ENCODE data around the gene ZNF638.
A peak's percentile ranks its signal among the peaks of the same experiment; 100 is the strongest.
"Not testable (repeated sequence)": the region's sequence is repeated elsewhere in the genome, so short reads cannot be mapped to it uniquely, and the experiment has no call there.

Gene ZNF638, protein sequence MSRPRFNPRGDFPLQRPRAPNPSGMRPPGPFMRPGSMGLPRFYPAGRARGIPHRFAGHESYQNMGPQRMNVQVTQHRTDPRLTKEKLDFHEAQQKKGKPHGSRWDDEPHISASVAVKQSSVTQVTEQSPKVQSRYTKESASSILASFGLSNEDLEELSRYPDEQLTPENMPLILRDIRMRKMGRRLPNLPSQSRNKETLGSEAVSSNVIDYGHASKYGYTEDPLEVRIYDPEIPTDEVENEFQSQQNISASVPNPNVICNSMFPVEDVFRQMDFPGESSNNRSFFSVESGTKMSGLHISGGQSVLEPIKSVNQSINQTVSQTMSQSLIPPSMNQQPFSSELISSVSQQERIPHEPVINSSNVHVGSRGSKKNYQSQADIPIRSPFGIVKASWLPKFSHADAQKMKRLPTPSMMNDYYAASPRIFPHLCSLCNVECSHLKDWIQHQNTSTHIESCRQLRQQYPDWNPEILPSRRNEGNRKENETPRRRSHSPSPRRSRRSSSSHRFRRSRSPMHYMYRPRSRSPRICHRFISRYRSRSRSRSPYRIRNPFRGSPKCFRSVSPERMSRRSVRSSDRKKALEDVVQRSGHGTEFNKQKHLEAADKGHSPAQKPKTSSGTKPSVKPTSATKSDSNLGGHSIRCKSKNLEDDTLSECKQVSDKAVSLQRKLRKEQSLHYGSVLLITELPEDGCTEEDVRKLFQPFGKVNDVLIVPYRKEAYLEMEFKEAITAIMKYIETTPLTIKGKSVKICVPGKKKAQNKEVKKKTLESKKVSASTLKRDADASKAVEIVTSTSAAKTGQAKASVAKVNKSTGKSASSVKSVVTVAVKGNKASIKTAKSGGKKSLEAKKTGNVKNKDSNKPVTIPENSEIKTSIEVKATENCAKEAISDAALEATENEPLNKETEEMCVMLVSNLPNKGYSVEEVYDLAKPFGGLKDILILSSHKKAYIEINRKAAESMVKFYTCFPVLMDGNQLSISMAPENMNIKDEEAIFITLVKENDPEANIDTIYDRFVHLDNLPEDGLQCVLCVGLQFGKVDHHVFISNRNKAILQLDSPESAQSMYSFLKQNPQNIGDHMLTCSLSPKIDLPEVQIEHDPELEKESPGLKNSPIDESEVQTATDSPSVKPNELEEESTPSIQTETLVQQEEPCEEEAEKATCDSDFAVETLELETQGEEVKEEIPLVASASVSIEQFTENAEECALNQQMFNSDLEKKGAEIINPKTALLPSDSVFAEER (N-terminal part only)

DNA sequence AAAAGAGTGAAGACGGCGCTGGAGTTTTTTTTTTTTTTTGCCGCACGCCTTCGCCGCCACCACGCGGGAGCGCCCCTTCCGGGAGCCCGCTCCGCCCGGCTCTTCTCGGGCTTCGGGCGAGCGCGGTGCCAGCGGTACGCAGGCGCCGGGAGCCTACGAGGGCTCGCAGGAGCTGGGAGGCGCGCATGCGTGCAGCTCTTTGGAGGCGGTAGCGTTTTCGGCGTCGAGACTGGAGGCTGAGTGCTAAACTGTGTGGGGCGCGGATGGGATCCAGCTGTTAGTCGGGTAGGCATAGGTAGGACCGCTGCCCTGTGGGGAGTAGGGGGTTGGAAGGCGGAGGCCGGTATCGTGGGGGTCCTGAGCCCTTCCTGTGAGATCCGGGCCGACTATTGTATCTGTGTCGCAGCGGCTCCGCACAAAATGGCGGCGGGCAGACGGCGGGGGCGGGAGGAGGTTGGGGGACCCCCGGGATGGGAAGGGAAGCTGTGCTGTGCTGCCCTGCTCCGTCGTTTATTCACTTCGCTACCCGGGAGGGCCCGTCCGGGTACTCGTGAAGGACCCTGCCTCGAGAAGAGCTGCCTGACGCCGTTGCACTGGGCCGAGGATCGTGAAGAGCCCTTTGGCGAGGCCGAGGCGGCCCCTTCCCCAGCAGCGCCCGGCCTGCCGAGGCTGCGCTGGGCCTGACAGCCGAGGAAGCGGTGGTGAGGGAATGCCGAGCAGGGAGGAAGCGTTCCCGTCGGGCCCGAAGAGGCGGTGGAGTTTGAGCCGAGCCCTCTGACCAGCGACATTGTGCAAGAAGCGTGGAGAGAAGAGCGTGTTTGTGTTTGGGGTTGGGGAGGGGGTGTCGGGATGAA lies at the start of gene ZNF638:
TSS of gene ZNF638 (plus strand) at position 202 of the 854 bp plus-strand sequence. CDS start 17,173 bp downstream, outside the sequence.
- DNase-seq = peak; percentile 94

DNA sequence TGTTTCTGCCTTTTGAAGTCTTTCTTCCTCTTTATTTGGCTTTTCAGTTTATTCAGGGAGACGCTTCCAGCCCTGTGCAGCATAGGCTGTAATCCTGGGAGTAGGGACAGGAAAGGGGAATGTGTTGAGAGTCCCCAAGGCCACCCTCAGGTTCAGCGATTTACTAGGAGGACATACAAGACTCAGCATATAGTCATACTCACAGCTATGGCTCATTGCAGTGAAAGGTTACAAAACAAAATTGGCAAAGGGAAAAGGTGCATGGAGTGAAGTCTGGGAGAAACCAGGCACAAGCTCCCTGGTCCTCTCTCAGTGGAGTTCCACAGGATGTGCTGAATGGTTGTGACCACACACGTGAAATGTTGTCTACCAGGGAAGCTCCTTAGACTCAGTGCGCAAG lies 49.6 kb upstream of the ZNF638 start:
- no peak for DNase-seq

- DNase-seq = no peak
These were observed 49.1 kb upstream of the ZNF638 start for GRCh38 chr2:71282493-71282892.

DNA sequence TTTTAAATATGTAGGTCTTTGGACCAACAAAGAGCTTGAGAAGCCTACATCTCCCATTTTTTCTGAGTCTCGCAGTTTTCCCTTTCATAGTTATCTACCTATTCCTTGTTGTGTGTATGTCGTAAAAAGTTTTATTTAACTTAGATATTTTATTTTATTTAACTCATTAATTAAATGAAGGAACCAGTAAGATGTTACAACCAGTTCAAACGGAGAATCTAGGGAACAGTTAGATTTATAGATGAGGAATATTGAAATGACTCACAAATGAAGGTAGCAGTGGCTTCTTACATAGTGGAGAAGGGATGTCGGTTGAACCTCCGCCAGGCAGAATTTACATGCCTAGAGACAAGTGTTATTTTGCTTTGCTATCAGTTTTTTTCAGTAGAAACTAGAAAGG lies 48.5 kb upstream of the ZNF638 start:
- DNase-seq = no peak

- no peak for DNase-seq
These were observed 45.9 kb upstream of the ZNF638 start for GRCh38 chr2:71285706-71286105.

DNA sequence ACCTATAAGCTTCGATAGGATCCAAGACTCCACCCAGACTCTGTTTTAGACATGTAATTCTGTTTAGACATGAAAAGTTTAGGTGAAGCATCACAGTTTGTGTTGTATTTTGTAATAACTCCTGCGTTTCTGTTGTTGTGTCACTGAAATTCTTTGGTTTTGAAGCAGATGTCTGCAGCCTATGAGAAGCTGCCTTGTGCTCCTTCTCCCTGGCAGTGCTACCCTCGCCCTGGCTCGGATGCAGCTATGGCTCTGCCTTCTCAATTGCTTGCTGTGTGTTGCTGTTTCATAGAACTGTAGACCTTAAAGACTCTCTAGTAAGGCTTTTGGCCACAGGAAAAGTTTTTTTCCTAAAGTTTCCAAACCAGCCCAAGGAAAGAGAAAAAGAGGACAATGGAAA lies 40.2 kb upstream of the ZNF638 start:
- no peak for DNase-seq

- no peak for DNase-seq
These were observed 39.4 kb upstream of the ZNF638 start for GRCh38 chr2:71292159-71292558.

GRCh38 chr2:71298914-71299313 lies 32.7 kb upstream of the ZNF638 start:
- DNase-seq = no peak

GRCh38 chr2:71299507-71299906 lies 32.1 kb upstream of the ZNF638 start:
- no peak for DNase-seq

DNA sequence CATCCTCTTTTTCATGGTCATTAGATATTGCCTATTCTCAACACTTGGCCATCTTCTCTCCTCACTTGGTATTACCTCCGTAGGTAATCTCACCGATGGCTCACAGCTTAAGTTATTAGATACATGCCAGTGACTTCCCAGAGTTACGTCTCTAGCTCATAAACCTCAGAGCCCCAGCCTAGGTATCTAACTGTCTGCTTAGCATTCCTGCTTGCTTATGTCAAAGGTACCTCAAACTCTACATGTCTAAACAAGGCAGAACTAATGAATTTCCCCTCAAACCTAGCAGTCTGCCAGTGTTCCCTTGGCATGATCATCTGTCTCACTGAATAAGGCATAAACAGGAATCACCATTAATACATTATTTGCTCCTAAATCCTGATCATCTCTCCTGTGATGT lies 27.7 kb upstream of the ZNF638 start:
- DNase-seq = no peak

- no peak for DNase-seq
These were observed 24.8 kb upstream of the ZNF638 start for GRCh38 chr2:71306762-71307161.

GRCh38 chr2:71313016-71313766 lies 18.4 kb upstream of the ZNF638 start:
- DNase-seq = no peak

DNA sequence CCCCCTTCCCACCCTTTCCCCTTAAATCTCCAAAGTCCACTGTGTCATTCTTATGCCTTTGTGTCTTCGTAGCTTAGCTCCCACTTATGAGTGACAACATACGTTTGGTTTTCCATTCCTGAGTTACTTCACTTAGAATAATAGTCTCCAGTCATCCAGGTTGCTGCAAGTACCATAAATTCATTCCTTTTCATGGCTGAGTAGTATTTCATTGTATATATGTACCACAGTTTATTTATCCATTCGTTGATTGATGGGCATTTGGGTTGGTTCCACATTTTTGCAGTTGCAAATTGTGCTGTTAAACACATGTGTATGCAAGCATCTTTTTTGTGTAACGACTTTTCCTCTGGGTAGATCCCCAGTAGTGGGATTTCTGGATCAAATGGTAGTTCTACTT lies 14.5 kb upstream of the ZNF638 start:
- DNase-seq = no peak

DNA sequence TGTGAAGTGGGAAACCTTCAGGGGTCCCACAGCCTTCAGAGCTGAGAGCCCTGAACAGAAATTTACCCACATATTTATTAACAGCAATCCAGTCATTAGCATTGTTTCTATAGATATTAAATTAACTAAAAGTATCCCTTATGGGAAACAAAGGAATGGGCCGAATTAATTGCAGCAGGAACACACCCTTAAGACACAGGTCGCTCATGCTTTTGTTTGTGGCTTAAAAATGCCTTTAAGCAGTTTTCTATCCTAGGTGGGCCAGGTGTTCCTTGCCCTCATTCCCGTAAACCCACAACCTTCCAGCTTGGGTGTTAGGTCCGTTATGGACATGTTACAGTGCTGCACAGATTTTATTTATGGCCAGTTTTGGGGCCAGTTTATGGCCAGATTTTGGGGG lies 13.7 kb upstream of the ZNF638 start:
- not testable (repeated sequence) for DNase-seq

- DNase-seq = no peak
These were observed 8.2 kb upstream of the ZNF638 start for GRCh38 chr2:71323386-71323785.

DNA sequence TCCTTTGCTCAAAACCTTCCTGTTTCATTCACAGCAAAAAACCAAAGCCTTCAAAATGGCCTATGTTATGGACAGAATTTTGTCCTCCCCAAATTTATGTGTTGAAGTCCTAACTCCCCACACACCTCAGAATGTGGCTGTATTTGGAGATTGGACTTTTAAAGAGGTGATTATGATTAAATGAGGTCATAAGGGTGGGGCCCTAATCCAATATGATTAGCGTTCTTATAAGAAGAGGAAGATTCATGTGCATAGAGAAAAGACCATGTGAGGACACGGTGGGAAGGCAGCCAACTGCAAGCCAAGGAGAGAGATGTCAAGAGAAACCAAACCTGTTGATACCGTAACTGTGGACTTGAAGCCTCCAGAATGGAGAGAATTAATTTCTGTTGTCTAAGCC lies 4.6 kb upstream of the ZNF638 start:
- DNase-seq = no peak

- no peak for DNase-seq
These were observed 3.7 kb upstream of the ZNF638 start for GRCh38 chr2:71327916-71328315.

GRCh38 chr2:71330155-71330554 lies 1.4 kb upstream of the ZNF638 start:
- no peak for DNase-seq

GRCh38 chr2:71330585-71331330 lies 824 bp upstream of the ZNF638 start:
- no peak for DNase-seq

DNA sequence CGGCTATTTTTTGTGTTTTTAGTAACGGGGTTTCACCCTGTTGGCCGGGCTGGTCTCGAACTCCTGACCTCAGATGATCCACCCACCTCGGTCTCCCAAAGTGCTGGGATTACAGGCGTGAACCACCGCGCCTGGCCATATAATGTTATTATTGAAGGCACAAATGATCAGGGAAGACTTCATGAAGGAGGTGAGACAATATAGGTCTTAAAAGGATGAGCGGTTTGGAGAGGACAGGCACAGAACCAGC lies 326 bp upstream of the ZNF638 start:
- DNase-seq = not testable (repeated sequence)

DNA sequence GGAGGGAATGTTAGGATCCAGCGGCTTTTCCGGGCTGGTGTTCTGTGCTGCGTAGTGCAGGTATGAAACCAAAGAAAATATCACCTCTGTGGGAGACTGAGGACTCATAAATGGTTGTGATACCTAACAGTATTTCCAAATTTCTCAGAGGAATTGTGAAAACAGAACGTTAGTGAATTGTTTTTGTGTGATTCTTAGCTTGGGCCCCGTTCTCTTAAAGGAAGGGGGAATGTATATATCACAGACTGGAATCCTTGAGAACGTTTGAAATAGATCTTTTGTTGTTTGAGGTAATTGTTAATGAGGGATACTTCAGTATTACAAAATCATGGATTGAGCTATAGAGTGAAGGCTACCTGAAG lies 834 bp downstream of the ZNF638 start:
- no peak for DNase-seq

All from CD4-positive, alpha-beta T cell treated with Interleukin-15 for 1 hour (primary cell).